GM12878 (cell line): Measurements from ENCODE around the gene ZNF296.

Experiments
- CBX5 ChIP-seq: sonication (generic); IDR thresholded peaks from 2 replicates; pipeline ENCODE4 v1.6.1; 2016; ENCODE audit warnings: low read depth, moderate library complexity, mild to moderate bottlenecking, inconsistent platforms
- EP300 ChIP-seq, 2 experiments: fragments of 150-350 bp in 1 of 2; IDR thresholded peaks; 2 replicates each; pipeline ENCODE4 v1.6.1; 2011 to 2012; ENCODE audit warnings: low read depth in 2 of 2, low read length in 2 of 2, borderline replicate concordance in 1 of 2, improper control_type of control experiment in 1 of 2, inconsistent platforms in 1 of 2; ENCODE audit not compliant: control insufficient read depth in 1 of 2
- MEF2B ChIP-seq: fragments of 450-650 bp; IDR thresholded peaks from 2 replicates; pipeline ENCODE4 v1.6.1; 2018; ENCODE audit warnings: mild to moderate bottlenecking, moderate library complexity; ENCODE audit not compliant: partially characterized antibody, poor library complexity, severe bottlenecking
- POLR2A ChIP-seq: IDR thresholded peaks from 2 replicates; pipeline ENCODE4 v1.6.1; 2011; ENCODE audit warnings: low read depth, mild to moderate bottlenecking, low read length
- TAF1 ChIP-seq: IDR thresholded peaks from 2 replicates; pipeline ENCODE4 v1.6.1; 2011; ENCODE audit warnings: mild to moderate bottlenecking, low read depth, low read length, borderline replicate concordance
- YY1 ChIP-seq: IDR thresholded peaks from 2 replicates; pipeline ENCODE4 v1.6.1; 2011; ENCODE audit warnings: low read depth, mild to moderate bottlenecking, low read length
- TF ChIP-seq, protein P1 (sequence below), 3 experiments: IDR thresholded peaks in 2 of 3; conservative IDR thresholded peaks in 1 of 3; 2 replicates each; pipeline ENCODE4 v1.5.1; 2011; ENCODE audit warnings: low read depth in 3 of 3, low read length in 3 of 3, mild to moderate bottlenecking in 3 of 3, control low read depth in 2 of 3, moderate library complexity in 2 of 3, inconsistent platforms in 1 of 3, mixed read lengths in 1 of 3; ENCODE audit not compliant: control insufficient read depth in 2 of 3, insufficient read depth in 1 of 3; ENCODE audit errors: extremely low read depth in 1 of 3
- TF ChIP-seq, protein P2 (sequence below): IDR thresholded peaks from 2 replicates; pipeline ENCODE4 v1.6.1; 2011; ENCODE audit warnings: low read depth, low read length, improper control_type of control experiment, borderline replicate concordance
- TF ChIP-seq, protein P3 (sequence below): fragments of 450-650 bp; formaldehyde crosslinking; IDR thresholded peaks from 2 replicates; pipeline ENCODE4 v1.4.0; 2022; ENCODE audit warnings: mild to moderate bottlenecking, moderate library complexity
- TF ChIP-seq, protein P4 (sequence below): IDR thresholded peaks from 2 replicates; pipeline ENCODE4 v1.6.1; 2011; ENCODE audit warnings: low read depth, mild to moderate bottlenecking, low read length, moderate library complexity, borderline replicate concordance; ENCODE audit errors: extremely low read depth

DNA sequence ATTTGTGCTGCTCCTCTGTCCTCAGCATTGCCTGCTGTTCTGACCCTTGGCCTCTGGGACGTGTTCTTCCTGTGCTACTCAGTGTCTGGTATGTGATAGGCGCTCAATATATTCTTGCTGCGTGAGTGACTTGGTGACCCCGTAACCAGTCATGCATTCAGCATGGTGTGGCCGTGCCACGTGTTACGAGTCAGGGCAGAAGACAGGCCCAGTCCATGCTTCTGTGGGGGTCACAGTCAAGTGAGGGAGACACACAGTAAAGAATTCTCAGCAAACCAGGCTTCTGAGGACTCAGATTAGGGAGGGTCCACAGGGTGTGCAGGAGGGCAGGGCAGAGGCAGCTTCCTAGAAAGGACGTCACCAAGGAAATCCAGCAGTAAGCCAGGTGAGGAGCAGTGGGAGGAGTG, 24.6 kb upstream of the ZNF296 start:
- TF ChIP-seq MEF2B (no peak), POLR2A (no peak), YY1 (no peak), CBX5 (no peak), EP300 (IDR thresholded peaks at IDR 0.05; ENCODE audit: borderline replicate concordance in 1 of 2, control insufficient read depth in 1 of 2, low read depth in 2 of 2, low read length in 2 of 2) (no peak), TAF1 (no peak)
- TF ChIP-seq, protein P1, sequence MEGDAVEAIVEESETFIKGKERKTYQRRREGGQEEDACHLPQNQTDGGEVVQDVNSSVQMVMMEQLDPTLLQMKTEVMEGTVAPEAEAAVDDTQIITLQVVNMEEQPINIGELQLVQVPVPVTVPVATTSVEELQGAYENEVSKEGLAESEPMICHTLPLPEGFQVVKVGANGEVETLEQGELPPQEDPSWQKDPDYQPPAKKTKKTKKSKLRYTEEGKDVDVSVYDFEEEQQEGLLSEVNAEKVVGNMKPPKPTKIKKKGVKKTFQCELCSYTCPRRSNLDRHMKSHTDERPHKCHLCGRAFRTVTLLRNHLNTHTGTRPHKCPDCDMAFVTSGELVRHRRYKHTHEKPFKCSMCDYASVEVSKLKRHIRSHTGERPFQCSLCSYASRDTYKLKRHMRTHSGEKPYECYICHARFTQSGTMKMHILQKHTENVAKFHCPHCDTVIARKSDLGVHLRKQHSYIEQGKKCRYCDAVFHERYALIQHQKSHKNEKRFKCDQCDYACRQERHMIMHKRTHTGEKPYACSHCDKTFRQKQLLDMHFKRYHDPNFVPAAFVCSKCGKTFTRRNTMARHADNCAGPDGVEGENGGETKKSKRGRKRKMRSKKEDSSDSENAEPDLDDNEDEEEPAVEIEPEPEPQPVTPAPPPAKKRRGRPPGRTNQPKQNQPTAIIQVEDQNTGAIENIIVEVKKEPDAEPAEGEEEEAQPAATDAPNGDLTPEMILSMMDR (IDR thresholded peaks at IDR 0.05 in 2 of 3, conservative IDR thresholded peaks at IDR 0.05 in 1 of 3; ENCODE audit: control insufficient read depth in 2 of 3, extremely low read depth in 1 of 3, insufficient read depth in 1 of 3, low read depth in 3 of 3, low read length in 3 of 3) = no peak
- TF ChIP-seq, protein P2, sequence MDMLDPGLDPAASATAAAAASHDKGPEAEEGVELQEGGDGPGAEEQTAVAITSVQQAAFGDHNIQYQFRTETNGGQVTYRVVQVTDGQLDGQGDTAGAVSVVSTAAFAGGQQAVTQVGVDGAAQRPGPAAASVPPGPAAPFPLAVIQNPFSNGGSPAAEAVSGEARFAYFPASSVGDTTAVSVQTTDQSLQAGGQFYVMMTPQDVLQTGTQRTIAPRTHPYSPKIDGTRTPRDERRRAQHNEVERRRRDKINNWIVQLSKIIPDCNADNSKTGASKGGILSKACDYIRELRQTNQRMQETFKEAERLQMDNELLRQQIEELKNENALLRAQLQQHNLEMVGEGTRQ = no peak
- TF ChIP-seq, protein P3, sequence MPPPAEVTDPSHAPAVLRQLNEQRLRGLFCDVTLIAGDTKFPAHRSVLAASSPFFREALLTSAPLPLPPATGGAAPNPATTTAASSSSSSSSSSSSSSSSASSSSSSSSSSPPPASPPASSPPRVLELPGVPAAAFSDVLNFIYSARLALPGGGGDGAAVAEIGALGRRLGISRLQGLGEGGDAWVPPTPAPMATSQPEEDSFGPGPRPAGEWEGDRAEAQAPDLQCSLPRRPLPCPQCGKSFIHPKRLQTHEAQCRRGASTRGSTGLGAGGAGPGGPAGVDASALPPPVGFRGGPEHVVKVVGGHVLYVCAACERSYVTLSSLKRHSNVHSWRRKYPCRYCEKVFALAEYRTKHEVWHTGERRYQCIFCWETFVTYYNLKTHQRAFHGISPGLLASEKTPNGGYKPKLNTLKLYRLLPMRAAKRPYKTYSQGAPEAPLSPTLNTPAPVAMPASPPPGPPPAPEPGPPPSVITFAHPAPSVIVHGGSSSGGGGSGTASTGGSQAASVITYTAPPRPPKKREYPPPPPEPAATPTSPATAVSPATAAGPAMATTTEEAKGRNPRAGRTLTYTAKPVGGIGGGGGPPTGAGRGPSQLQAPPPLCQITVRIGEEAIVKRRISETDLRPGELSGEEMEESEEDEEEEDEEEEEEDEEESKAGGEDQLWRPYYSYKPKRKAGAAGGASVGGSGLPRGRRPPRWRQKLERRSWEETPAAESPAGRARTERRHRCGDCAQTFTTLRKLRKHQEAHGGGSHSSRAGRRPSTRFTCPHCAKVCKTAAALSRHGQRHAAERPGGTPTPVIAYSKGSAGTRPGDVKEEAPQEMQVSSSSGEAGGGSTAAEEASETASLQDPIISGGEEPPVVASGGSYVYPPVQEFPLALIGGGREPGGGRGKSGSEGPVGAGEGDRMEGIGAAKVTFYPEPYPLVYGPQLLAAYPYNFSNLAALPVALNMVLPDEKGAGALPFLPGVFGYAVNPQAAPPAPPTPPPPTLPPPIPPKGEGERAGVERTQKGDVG (CRISPR knock-in tag) = no peak
- TF ChIP-seq, protein P4, sequence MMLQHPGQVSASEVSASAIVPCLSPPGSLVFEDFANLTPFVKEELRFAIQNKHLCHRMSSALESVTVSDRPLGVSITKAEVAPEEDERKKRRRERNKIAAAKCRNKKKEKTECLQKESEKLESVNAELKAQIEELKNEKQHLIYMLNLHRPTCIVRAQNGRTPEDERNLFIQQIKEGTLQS = no peak
